Measurements from ENCODE around the gene ITCH.
"Not testable (repeated sequence)": the region's sequence is repeated elsewhere in the genome, so short reads cannot be mapped to it uniquely, and the experiment has no call there.

- not testable (repeated sequence) for TF ChIP-seq CTCF, POLR2A (IDR thresholded peaks at IDR 0.05)
Measured at GRCh38 chr20:34519841-34520240, 156.8 kb downstream of the ITCH start.
